HFF-Myc (cell line): ENCODE results near the gene SEPTIN14.
"Not testable (repeated sequence)": the region's sequence is repeated elsewhere in the genome, so short reads cannot be mapped to it uniquely, and the experiment has no call there.

Experiments
- DNase-seq: peaks from one replicate; pipeline ENCODE4 v3.0.0-alpha.2; 2011; ENCODE audit warnings: low read depth; ENCODE audit errors: extremely low read depth
- H3K4me3 ChIP-seq: replicated peaks from 2 replicates; pipeline ENCODE4 v1.5.1; 2011; ENCODE audit warnings: low read depth, mild to moderate bottlenecking, control low read depth, low read length
- TF ChIP-seq, protein P1 (sequence below): IDR thresholded peaks from 2 replicates; pipeline ENCODE4 v1.5.1; 2012; ENCODE audit warnings: mild to moderate bottlenecking, low read depth, low read length, control low read depth; ENCODE audit errors: missing control alignments

The SEPTIN14 gene

DNA sequence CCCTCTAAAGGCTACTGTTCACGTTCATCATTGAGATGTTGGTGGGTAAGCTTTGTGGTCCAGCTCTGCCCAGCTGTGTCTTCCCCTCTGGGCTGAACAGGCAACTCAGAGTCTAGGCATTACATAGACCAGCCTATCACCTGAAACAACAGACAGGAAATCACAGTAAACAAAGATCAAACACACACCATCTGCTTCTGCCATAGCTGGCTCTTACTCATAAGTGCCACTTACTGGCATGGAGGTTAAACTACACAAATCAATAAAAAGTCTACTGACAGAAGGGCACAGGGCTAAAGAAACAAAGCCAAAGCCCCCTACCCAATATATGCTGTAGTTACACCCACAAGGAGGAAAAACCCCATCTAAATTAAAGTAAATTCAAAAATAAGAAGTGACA is 35.0 kb downstream of the SEPTIN14 start:
- no peak for DNase-seq
- H3K4me3 ChIP-seq: no peak overlapping the region
- TF ChIP-seq, protein P1, sequence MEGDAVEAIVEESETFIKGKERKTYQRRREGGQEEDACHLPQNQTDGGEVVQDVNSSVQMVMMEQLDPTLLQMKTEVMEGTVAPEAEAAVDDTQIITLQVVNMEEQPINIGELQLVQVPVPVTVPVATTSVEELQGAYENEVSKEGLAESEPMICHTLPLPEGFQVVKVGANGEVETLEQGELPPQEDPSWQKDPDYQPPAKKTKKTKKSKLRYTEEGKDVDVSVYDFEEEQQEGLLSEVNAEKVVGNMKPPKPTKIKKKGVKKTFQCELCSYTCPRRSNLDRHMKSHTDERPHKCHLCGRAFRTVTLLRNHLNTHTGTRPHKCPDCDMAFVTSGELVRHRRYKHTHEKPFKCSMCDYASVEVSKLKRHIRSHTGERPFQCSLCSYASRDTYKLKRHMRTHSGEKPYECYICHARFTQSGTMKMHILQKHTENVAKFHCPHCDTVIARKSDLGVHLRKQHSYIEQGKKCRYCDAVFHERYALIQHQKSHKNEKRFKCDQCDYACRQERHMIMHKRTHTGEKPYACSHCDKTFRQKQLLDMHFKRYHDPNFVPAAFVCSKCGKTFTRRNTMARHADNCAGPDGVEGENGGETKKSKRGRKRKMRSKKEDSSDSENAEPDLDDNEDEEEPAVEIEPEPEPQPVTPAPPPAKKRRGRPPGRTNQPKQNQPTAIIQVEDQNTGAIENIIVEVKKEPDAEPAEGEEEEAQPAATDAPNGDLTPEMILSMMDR: no peak

DNA sequence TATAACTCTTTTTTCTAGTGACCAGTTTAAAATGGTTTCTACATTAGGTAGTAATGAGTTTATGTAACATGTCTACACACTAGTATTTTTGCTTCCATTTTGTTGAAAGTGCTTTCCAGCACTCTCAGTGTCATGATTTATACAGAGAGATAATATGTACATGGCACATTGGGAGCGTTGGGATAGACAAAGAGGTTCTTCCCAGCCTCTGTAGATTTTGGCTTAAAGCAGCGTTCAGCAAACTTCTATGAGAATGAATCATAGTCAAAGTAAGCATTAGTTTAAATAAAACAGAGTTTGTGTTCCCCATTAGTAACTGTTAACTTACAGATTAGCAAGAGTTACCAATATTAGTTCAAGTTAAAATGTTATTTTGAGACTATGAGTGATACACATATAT is 43.9 kb downstream of the SEPTIN14 start:
- no peak for DNase-seq
- TF ChIP-seq, protein P1: no peak
- no peak overlapping the region for H3K4me3 ChIP-seq

DNA sequence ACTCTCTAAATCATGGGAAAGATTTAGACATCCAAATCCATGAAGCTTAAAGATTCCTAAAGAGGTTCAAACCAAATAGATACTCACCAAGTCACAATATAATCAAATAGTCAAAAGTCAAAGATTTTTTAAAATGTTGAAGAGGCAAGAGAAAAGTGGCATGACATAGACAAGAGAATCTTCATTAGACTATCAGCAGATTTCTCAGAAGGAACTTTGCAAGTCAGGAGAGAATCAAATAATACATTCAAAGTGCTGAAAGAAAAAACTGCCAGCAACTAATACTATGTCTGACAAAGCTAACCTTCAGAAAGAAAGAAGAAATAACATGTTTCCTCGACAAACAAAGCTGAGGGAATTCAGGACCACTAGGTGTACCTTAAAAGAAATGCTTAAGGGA is 65.3 kb downstream of the SEPTIN14 start:
- not testable (repeated sequence) for H3K4me3 ChIP-seq

DNA sequence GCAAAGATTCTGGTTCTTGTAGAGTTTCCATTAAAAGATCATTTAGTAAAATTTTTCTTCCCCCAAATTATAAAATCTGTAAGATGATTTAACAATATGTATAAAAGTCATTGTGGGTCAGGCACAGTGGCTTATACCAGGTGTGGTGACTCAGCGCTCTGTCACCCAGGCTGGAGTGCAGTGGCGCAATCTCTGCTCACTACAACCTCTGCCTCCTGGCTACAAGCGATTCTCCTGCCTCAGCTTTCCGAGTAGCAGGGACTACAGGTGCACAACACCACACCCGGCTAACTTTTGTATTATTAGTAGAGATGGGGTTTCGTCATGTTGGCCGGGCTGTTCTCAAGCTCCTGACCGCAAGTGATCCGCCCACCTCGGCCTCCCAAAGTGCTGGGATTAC is 68.0 kb downstream of the SEPTIN14 start:
- DNase-seq: no peak
- H3K4me3 ChIP-seq: no peak overlapping the region
- TF ChIP-seq, protein P1: no peak

More for the DNA sequence above, 65.3 kb downstream of the SEPTIN14 start:
- DNase-seq: not testable (repeated sequence)

DNA sequence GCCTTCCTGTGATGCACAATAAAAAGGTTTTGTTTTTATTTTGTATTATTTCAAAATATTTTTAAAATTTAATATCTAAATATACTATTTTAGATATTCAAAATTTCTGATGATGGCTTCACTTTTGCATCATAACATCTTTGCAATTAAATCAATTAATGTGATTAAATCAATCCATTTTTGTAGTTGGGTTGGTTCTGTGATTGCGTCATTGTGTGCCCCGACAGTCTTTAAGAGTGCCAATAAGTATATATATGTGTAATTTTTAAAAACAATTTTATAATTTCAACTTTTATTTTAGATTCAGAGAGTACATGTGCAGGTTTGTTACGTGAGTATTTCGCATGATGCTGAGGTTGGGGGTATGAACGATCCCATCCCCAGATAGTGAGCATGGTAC is 70.5 kb downstream of the SEPTIN14 start:
- DNase-seq: no peak
- TF ChIP-seq, protein P1: no peak
- H3K4me3 ChIP-seq: no peak overlapping the region

DNA sequence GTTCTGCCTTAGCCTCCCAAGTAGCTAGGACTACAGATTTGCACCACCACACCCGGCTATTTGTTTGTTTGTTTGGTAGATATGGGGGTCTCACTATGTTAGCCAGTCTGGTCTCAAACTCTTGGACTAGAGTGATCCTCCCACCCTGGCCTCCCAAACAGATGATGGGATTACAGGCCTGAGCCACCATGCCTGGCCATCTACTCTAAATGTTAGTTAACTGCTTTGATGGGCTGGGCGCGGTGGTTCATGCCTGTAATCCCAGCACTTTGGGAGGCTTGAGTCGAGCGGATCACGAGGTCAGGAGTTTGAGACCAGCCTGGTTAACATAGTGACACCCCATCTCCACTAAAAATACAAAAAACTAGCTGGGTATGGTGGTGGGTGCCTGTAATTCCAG is 74.8 kb downstream of the SEPTIN14 start:
- no peak overlapping the region for H3K4me3 ChIP-seq
- TF ChIP-seq, protein P1: no peak
- DNase-seq: no peak

DNA sequence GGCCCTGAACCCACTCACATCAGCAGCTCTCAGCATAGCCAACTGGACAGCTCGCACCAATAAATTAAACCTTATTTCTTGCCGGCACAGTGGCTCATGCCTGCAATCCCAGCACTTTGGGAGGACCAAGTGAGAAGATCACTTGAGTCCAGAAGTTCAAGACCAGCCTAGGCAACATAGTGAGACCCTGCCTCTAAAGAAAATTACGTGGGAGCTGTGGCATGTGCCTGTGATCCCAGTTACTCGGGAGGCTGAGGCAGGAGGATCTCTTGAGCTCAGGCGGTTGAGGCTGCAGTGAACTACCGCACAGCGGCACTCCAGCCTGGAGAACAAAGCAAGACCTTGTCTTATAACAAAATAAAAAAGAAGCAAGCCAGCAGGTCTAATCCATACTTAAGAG is 75.7 kb downstream of the SEPTIN14 start:
- no peak for DNase-seq
- TF ChIP-seq, protein P1: no peak
- H3K4me3 ChIP-seq: no peak overlapping the region

DNA sequence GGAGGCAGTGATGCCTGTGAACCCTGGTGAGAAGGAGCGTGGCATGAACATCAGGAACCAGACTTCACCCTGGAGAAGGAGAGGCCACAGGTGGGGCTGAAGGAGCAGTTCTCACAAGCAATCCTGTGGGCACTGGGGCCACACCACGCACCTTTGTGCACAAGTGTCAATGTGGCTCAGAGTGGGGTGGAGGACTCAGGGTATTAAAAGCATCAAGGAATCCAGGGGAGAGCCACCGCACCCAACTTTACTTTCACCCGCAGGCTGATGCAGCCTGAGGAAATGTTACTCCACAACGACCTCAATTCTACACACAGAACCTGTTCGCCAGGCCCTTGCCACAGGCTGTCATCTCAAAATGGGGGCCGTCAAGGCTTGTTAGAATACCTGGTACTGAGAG is 77.1 kb downstream of the SEPTIN14 start:
- H3K4me3 ChIP-seq, DNase-seq: not testable (repeated sequence)
